ENCODE measurements around the gene TMPRSS11E.

GRCh38 chr4:68410643-68411042 is 36.6 kb upstream of the TMPRSS11E start:
- no peak for TF ChIP-seq EZH2 (IDR thresholded peaks at IDR 0.05; ENCODE audit: insufficient read depth, poor library complexity, severe bottlenecking)
- TF ChIP-seq EZH2phosphoT487 (IDR thresholded peaks at IDR 0.05; ENCODE audit: insufficient read depth, low read depth), result no peak

Data from GM23248 (cell line).